Calu3 (cell line): ENCODE data around the gene CPNE9. TPM values are rescaled to one million over a fixed set of nuclear protein-coding genes. Genes with fewer than 3 reads are reported as not detected.

Source experiments
- BruUV-seq: library from RNA; stranded (reverse); fragments of 400-500 nt; replicated peaks from 2 replicates; lab custom pipeline; 2021; lab: Mats Ljungman, UMichigan
- CTCF ChIA-PET: fragments of 300-600 bp; sonication (Branson Sonifier 250); formaldehyde crosslinking; loops from one replicate; lab custom pipeline; 2022; ENCODE audit warnings: antibody characterized with exemption; lab: Charles Lee
- DNase-seq: peaks from one replicate; pipeline ENCODE4 v3.0.0; 2022
- H3K27ac Mint-ChIP-seq: one replicate; pipeline ENCODE4 v1.8.0; 2022; ENCODE audit warnings: mixed read lengths; ENCODE audit not compliant: unreplicated experiment
- H3K27me3 Mint-ChIP-seq: one replicate; pipeline ENCODE4 v1.8.0; 2022; ENCODE audit warnings: mixed read lengths; ENCODE audit not compliant: unreplicated experiment
- H3K36me3 Mint-ChIP-seq: one replicate; pipeline ENCODE4 v1.8.0; 2022; ENCODE audit warnings: mild to moderate bottlenecking, moderate library complexity, mixed read lengths; ENCODE audit not compliant: insufficient read depth, unreplicated experiment
- H3K4me1 Mint-ChIP-seq: one replicate; pipeline ENCODE4 v1.8.0; 2022; ENCODE audit warnings: mild to moderate bottlenecking, low read depth, mixed read lengths; ENCODE audit not compliant: unreplicated experiment
- H3K4me3 Mint-ChIP-seq: one replicate; pipeline ENCODE4 v1.8.0; 2022; ENCODE audit warnings: mild to moderate bottlenecking, low read depth, moderate library complexity, mixed read lengths; ENCODE audit not compliant: unreplicated experiment
- H3K9me3 Mint-ChIP-seq: one replicate; pipeline ENCODE4 v1.8.0; 2022; ENCODE audit warnings: low read depth, mixed read lengths; ENCODE audit not compliant: unreplicated experiment
- CTCF ChIP-seq: fragments of 200-600 bp; IDR thresholded peaks from one replicate; pipeline ENCODE4 v1.8.0; 2022; ENCODE audit warnings: antibody characterized with exemption; ENCODE audit not compliant: unreplicated experiment
- intact Hi-C: fragments of 100-400 bp; cut with micrococcal nuclease; formaldehyde crosslinking; loops from one replicate; pipeline ENCODE4 v1.10.0; 2022; ENCODE audit not compliant: unreplicated experiment
- total RNA-seq: library from RNA; stranded (reverse); gene quantifications from 2 replicates; pipeline ENCODE4 v1.2.3, GENCODE V29; 2022

CPNE9 gene
- total RNA-seq, 1 experiment from 2014 or later: not detected

GRCh38 chr3:9721015-9721699, 17.5 kb downstream of the CPNE9 start:
- BruUV-seq: no TSS peak
- no peak for DNase-seq
- no peak for TF ChIP-seq CTCF
- Mint-ChIP-seq H3K4me3 (no peak overlapping the region), H3K9me3 (no peaks in the 10 kb centered on the region), H3K36me3 (no peaks in the 10 kb centered on the region), H3K27ac (no peak overlapping the region), H3K27me3 (peaks cover 63% of the 10 kb centered on the region), H3K4me1 (peaks cover 1% of the 10 kb centered on the region)
- intact Hi-C loops: no loop called here
- CTCF ChIA-PET: interaction anchor here (0.6 to 1.3 kb wide), 2 partner anchors 12 to 225 kb away, joined by 3 read pairs; no protein-coding TSS in a partner anchor

- no peak for DNase-seq
- intact Hi-C loops: no loop called here
- no peak overlapping the region for H3K4me3 Mint-ChIP-seq
- no peaks in the 10 kb centered on the region for H3K4me1 Mint-ChIP-seq
- H3K27me3 Mint-ChIP-seq: peaks cover 61% of the 10 kb centered on the region
- CTCF ChIA-PET: interaction anchor here (1.3 kb wide), 1 partner anchor 225 kb away, joined by 3 read pairs; no protein-coding TSS in a partner anchor
- no peak for TF ChIP-seq CTCF
- H3K9me3 Mint-ChIP-seq: no peaks in the 10 kb centered on the region
- H3K36me3 Mint-ChIP-seq: no peaks in the 10 kb centered on the region
- no TSS peak for BruUV-seq
- no peak overlapping the region for H3K27ac Mint-ChIP-seq
These were observed 18.0 kb downstream of the CPNE9 start for GRCh38 chr3:9721700-9722060.

GRCh38 chr3:9725775-9726515, 22.3 kb downstream of the CPNE9 start:
- Mint-ChIP-seq H3K27me3 (peaks cover 71% of the 10 kb centered on the region), H3K27ac (no peak overlapping the region), H3K4me1 (peaks cover 9% of the 10 kb centered on the region), H3K36me3 (peaks cover 5% of the 10 kb centered on the region), H3K9me3 (no peaks in the 10 kb centered on the region), H3K4me3 (no peak overlapping the region)
- CTCF ChIA-PET: no interaction called here
- intact Hi-C loops: no loop called here
- DNase-seq: no peak
- no peak for TF ChIP-seq CTCF
- no TSS peak for BruUV-seq

- no TSS peak for BruUV-seq
- H3K36me3 Mint-ChIP-seq: peaks cover 16% of the 10 kb centered on the region
- no peak overlapping the region for H3K4me3 Mint-ChIP-seq
- peak; percentile 47 for TF ChIP-seq CTCF
- no peak overlapping the region for H3K27ac Mint-ChIP-seq
- intact Hi-C loops: no loop called here
- H3K4me1 Mint-ChIP-seq: peaks cover 9% of the 10 kb centered on the region
- H3K9me3 Mint-ChIP-seq: no peaks in the 10 kb centered on the region
- peaks cover 59% of the 10 kb centered on the region for H3K27me3 Mint-ChIP-seq
- CTCF ChIA-PET: interaction anchor here (1.2 to 1.5 kb wide), 2 partner anchors 12 to 22 kb away, joined by 4 to 5 read pairs; partner anchors contain the start of gene OGG1
- peak; percentile 15 for DNase-seq
These were observed 23.5 kb downstream of the CPNE9 start for GRCh38 chr3:9727041-9727595.
